Tibial artery (tissue), 4 donors: ENCODE data around the gene RITA1.
A peak's percentile ranks its signal among the peaks of the same experiment; 100 is the strongest.

Experiments used
- DNase-seq, 2 donors: peaks; one replicate each; pipeline ENCODE4 v3.0.0-alpha.2; 2019
- H3K27ac ChIP-seq, 2 donors: fragments of 200-600 bp; sonication (generic) in 1 of 2; 1 replicate in 1 of 2; 2 replicates in 1 of 2; pipeline ENCODE4 v1.5.1; 2018 to 2019; ENCODE audit warnings: mild to moderate bottlenecking in 1 of 2
- H3K27me3 ChIP-seq, 2 donors: fragments of 200-600 bp; sonication (generic) in 1 of 2; one replicate each; pipeline versions ENCODE4 v1.5.1 to v1.6.0; 2016 to 2019
- H3K36me3 ChIP-seq, 3 donors: fragments of 200-600 bp; sonication (generic) in 2 of 3; one replicate each; pipeline ENCODE4 v1.5.1; 2016 to 2019; ENCODE audit warnings: mild to moderate bottlenecking in 2 of 3
- H3K4me1 ChIP-seq, 4 donors: fragments of 200-600 bp; sonication (generic) in 2 of 4; 1 replicate in 3 of 4; 2 replicates in 1 of 4; pipeline ENCODE4 v1.5.1; 2016 to 2019
- H3K4me3 ChIP-seq, 2 donors: fragments of 200-600 bp; sonication (generic) in 1 of 2; 1 replicate in 1 of 2; 2 replicates in 1 of 2; pipeline ENCODE4 v1.5.1; 2018 to 2019; ENCODE audit warnings: mild to moderate bottlenecking in 2 of 2
- H3K9me3 ChIP-seq, 3 donors: fragments of 200-600 bp; sonication (generic) in 1 of 3; one replicate each; pipeline ENCODE4 v1.5.1; 2016 to 2019
- CTCF ChIP-seq, 2 experiments: fragments of 200-600 bp in 1 of 2; fragments of 450-650 bp in 1 of 2; IDR thresholded peaks; one replicate each; pipeline ENCODE4 v1.5.1; 2017 to 2019; ENCODE audit warnings: antibody characterized with exemption in 2 of 2, mild to moderate bottlenecking in 1 of 2, moderate library complexity in 1 of 2
- intact Hi-C: fragments of 100-400 bp; cut with DNase I; formaldehyde crosslinking; loops from one replicate; pipeline ENCODE4 v1.15.0; 2023; ENCODE audit warnings: low total_unique reads

RITA1 gene

GRCh38 chr12:113174461-113175384, 10.8 kb upstream of the RITA1 start:
- Histone ChIP-seq H3K27me3 (no peaks in the 10 kb centered on the region), H3K27ac (no peak overlapping the region), H3K4me1 (no peaks in the 10 kb centered on the region), H3K36me3 (peaks cover 86 to 100% (median 99%) of the 10 kb centered on the region in 3 donors), H3K4me3 (no peak overlapping the region), H3K9me3 (peaks cover 0 to 6% (median 0%) of the 10 kb centered on the region in 3 donors)
- TF ChIP-seq CTCF (IDR thresholded peaks at IDR 0.05): peak; percentile 82 to 98
- intact Hi-C loops: loop anchor here (5.0 kb wide), 1 partner anchor 127 kb away; no protein-coding TSS in a partner anchor
- DNase-seq: peak; percentile 71 to 77

DNA sequence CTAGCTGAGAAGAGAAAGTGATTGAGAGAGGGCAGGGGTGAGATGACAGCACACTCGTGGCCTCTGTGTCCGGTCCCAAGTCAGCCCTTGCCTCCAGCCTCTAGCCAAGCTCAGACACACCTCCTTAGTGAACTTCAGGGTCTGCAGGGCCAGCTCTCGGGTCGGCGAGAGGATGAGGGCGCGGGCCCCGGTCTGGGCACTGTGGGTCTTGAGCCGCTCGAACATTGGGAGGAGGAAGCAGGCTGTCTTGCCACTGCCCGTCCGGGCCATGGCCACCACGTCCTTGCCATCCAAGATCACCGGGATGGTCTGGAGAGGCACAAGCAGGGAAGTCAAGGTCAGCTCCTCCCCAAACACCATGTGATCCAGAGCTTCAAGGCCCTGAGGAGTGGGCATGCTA, 6.5 kb upstream of the RITA1 start:
- intact Hi-C loops: no loop called here
- no peak overlapping the region for H3K27ac ChIP-seq
- H3K27me3 ChIP-seq: no peaks in the 10 kb centered on the region
- H3K4me1 ChIP-seq: peaks cover 0 to 12% (median 8%) of the 10 kb centered on the region in 4 donors
- H3K36me3 ChIP-seq: peaks cover 56 to 85% (median 70%) of the 10 kb centered on the region in 3 donors
- no peak for TF ChIP-seq CTCF (IDR thresholded peaks at IDR 0.05)
- no peak overlapping the region for H3K4me3 ChIP-seq
- H3K9me3 ChIP-seq: peaks cover 0 to 6% (median 0%) of the 10 kb centered on the region in 3 donors
- no peak for DNase-seq

GRCh38 chr12:113180333-113180732, 5.2 kb upstream of the RITA1 start:
- H3K4me1 ChIP-seq: peaks cover 0 to 17% (median 12%) of the 10 kb centered on the region in 4 donors
- H3K9me3 ChIP-seq: peaks cover 0 to 6% (median 0%) of the 10 kb centered on the region in 3 donors
- no peak for DNase-seq
- no peak for TF ChIP-seq CTCF (IDR thresholded peaks at IDR 0.05)
- H3K27me3 ChIP-seq: no peaks in the 10 kb centered on the region
- H3K27ac ChIP-seq: no peak overlapping the region
- H3K4me3 ChIP-seq: no peak overlapping the region
- intact Hi-C loops: no loop called here
- H3K36me3 ChIP-seq: peaks cover 48 to 72% (median 58%) of the 10 kb centered on the region in 3 donors

GRCh38 chr12:113181975-113182374, 3.5 kb upstream of the RITA1 start:
- Histone ChIP-seq H3K36me3 (peaks cover 38 to 55% (median 41%) of the 10 kb centered on the region in 3 donors), H3K4me1 (peaks cover 0 to 26% (median 22%) of the 10 kb centered on the region in 4 donors), H3K27me3 (no peaks in the 10 kb centered on the region), H3K27ac (no peak overlapping the region), H3K4me3 (no peak overlapping the region), H3K9me3 (peaks cover 0 to 6% (median 0%) of the 10 kb centered on the region in 3 donors)
- no peak for DNase-seq
- intact Hi-C loops: no loop called here
- no peak for TF ChIP-seq CTCF (IDR thresholded peaks at IDR 0.05)

DNA sequence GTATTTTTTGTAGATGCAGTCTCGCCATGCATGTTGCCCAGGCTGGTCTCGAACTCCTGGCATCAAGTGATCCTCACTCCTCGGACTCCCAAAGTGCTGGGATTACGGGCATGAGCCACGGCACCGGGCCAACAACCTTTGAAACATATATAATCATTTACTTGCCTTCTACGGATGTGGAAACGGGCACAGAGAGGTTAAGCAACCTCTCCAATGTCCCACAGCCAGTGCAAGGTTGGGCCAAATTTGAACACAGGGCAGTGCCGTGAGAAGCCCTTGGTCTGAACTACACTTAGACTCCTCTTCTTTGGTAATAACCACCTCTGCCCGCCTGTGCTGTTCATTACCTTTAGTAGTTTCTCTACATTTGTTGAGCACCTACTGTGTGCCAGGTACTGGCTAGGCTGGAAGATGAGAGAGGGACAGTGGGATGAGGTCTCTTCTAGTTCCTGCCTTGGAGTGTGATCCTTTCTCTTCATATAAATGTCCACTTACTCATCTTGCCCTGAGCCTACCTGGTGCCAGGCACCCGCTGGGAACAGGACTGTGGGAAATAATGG, 2.4 kb upstream of the RITA1 start:
- TF ChIP-seq CTCF (IDR thresholded peaks at IDR 0.05): no peak
- Histone ChIP-seq H3K4me1 (peaks cover 0 to 33% (median 24%) of the 10 kb centered on the region in 4 donors), H3K27ac (no peak overlapping the region), H3K27me3 (no peaks in the 10 kb centered on the region), H3K9me3 (no peaks in the 10 kb centered on the region), H3K36me3 (peaks cover 26 to 44% (median 30%) of the 10 kb centered on the region in 3 donors), H3K4me3 (no peak overlapping the region)
- intact Hi-C loops: no loop called here
- no peak for DNase-seq
